Right ventricle myocardium superior (tissue), 1 donor: ENCODE measurements around the gene C9orf152. TPM values are rescaled to one million over a fixed set of nuclear protein-coding genes. Genes with fewer than 3 reads are reported as not detected.
A peak's percentile ranks its signal among the peaks of the same experiment; 100 is the strongest.
"Not testable (repeated sequence)": the region's sequence is repeated elsewhere in the genome, so short reads cannot be mapped to it uniquely, and the experiment has no call there.

Experiments
- ATAC-seq: fragments of 200-7000 bp; cut with Tn5 transposase; one replicate; pipeline ENCODE4 v1.9.1; 2020; ENCODE audit warnings: mild to moderate bottlenecking; ENCODE audit not compliant: poor library complexity
- DNase-seq: peaks from one replicate; pipeline ENCODE4 v3.0.0-alpha.2; 2020
- intact Hi-C: fragments of 100-400 bp; cut with DNase I; formaldehyde crosslinking; loops from one replicate; pipeline ENCODE4 v1.11.2; 2022
- long read RNA-seq: library from polyadenylated mRNA; unstranded; transcript quantifications from one replicate; pipeline ENCODE4 v2.0.0, GENCODE V29; 2021
- total RNA-seq: library from RNA; stranded (reverse); fragmentation: NEBNext Ultra II Directional; extraction: Animal tissue kit (Norgen Biotek cat#: 25700); gene quantifications from one replicate; pipeline ENCODE4 v1.2.1, GENCODE V29; 2021
- donor health status: DM: no; HTN: yes; CAD: no; lungs with severe emphysema.

C9orf152 gene, protein sequence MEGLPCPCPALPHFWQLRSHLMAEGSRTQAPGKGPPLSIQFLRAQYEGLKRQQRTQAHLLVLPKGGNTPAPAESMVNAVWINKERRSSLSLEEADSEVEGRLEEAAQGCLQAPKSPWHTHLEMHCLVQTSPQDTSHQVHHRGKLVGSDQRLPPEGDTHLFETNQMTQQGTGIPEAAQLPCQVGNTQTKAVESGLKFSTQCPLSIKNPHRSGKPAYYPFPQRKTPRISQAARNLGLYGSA
- not detected for total RNA-seq
- long read RNA-seq: 0 reads

DNA sequence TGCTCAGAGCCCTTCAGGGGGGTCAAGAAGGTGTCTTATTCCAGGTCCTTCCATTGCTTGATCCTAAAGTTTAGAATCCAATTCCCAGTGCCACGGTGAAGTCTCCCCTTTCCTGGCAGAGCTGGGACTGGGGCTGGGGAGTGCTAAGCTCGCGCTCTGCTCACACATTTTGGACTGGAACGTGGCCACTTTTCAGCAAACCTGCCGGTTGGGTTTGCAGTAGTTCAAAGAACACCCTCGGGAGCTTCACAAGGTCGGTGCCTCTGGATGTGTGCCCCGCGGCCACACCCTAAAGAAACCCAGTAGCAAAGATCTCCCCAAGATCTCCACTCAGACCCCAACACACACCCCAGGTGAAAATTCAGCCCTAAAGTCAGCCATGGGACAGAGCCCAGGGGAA, at the start of gene C9orf152:
C9orf152 (minus strand) TSS at position 129 of the 400 bp plus-strand sequence. CDS start 580 bp downstream, outside the sequence.
- DNase-seq (no peak), ATAC-seq (no peak)
- intact Hi-C loops: no loop called here

DNA sequence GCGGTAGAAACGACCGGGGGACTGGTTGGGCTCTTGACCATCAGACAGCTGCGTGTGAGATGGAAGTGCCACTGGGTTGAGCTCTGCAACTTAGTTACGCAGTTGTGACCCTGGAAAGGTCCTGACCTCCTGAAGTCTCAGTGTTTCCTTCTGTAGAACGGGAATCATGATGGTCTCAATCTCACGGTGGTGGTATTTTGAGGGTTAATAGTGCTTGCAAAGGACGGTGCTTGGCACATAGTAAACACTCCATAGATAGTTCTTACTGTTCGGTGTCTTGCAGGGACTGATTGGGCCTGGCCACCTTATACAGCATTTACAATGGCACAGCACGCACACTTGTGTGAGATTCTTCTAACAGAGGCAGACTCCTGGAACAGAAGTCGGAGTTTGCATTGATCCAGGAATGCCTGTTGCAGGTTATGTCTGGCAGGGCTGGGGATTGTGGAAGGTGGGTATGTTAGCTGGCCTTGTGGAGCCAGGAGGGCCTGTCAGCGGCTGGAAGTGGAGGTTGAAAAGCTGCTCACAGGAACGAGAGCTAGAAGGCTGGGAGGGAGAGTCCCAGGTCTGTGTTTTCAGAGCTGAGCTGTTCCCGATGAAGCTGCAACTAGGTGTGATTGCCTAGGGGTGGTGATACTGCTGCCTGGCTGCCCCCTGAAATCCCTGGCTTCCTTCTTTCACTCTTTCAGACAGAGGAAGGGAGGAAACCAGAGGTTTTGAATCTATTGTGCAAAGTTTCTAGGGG, 49.3 kb upstream of the C9orf152 start:
- intact Hi-C loops: no loop called here
- DNase-seq (peak; percentile 64), ATAC-seq (peak; percentile 56)

DNA sequence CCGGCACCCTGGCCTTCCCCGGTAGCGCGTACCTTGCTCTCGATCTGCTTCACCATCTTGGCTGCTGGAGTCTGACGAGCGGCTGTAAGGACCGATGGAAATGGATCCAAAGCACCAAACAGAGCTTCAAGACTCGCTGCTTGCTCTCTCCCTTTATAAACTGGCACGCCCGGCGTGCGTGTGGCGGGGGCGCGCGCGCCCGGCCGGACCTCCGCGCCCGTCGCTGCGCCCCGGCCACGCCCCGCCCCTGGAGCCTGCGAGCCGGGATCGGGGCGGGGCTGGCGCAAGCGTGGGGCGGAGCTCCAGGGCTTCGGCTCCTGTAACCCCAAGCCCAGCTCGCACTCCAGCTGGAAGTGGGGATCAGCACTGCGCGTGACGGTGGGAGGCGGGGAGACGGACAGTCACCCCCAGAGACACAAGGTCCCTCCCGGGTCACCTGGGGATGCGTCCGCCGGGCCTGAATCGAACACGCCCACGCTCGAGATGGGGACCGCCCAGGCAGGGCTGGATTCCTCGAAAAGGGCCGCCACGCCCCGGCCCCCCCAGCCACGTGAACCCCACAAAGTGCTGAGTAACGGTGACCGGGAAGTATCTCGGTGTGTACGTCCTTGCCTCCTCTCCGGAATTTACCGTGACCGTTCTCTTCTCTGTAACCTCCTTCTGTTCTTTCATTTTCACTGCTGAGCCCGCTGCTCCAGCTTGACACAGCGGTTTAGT, 48.6 kb upstream of the C9orf152 start, which contains the start of gene TXN:
TXN (minus strand) TSS at position 128 of the 717 bp plus-strand sequence; CDS start at position 56, 72 bp downstream.
- DNase-seq (peak; percentile 95), ATAC-seq (peak; percentile 94)
- intact Hi-C loops: no loop called here

DNA sequence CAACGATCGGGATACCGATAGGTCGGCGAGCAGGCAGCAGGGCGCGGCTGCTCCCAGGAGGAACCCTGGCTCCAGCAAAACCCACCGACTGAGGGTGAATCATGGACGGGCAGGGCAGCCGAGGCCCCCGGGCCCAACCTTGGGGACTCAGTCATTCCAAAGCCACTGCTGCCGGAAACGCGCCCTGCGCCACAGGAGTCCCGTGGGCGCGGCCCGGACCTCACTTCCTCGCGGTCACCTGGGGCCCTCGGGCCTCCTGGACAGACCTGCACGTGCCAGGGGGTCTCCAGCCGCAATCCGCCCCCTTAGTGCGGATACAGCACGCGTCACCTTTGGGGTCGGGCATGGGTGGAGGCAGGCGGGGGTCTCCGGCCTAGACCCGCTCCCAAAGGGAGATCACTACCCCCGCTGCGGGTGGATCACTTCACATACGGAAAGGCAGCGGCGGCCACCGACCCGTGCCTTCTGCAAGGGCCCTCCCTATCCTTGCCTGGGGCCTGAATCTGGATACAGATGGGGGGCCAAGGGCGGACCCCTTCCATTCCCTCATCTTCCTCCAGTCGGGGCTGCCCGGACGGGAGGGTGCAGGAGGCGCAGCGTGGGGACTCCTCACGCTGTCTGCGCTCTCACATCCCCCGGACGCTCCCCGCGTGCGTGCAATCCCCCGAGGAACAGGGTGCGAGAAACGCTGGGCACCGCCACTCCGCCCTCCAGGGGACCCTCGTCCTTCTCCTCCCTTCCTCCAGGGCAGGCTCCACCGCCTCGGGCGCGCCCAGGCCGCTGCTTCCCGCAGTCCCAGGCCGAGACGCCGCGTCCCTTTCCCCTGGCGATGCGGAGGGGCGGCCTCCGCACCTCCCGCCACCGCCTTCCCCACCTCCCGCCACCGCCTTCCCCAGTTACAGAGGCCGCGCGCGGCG, 47.8 kb upstream of the C9orf152 start:
- intact Hi-C loops: no loop called here
- ATAC-seq (peak; percentile 50), DNase-seq (peak; percentile 78)

DNA sequence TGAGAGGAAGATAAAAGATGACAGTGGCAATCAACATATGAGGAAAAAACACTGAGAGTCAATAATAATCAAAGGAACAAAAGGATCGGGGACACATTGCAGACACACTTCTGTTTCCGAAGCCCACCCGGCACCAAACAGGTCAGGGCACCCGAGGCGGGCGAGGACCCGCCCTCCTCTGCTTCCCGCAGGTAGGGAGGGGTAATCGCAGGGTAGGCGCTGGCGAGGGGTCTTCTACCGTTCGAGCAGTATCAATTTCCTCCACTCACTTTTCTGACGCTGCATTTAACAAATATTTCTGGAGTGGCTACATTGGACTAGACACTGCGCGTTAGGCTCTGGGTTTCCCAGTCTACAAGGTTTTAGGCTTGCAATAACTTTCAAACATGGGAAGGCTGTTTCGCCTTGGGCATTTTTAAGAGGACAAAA, 47.1 kb upstream of the C9orf152 start:
- no peak for DNase-seq
- ATAC-seq: no peak
- intact Hi-C loops: no loop called here

DNA sequence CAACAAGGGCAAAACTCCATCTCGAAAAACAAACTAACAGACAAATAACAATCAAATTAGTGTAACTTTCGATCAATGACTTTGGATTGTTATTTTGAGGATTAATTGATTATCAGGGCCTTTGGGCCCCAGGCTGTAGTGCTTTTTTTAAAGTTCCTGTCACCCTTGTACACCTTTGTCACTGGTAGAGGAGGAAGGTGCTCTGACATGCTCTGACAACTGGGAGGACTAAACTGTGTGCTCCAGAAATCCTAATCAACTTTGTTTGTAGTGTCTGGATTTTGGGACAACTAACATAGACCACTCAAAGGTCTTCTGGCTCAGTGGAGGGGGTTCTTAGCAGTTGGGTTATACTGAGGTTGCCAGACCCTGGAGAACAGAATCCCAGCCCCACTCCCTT, 46.5 kb upstream of the C9orf152 start:
- no peak for DNase-seq
- intact Hi-C loops: no loop called here
- no peak for ATAC-seq

DNA sequence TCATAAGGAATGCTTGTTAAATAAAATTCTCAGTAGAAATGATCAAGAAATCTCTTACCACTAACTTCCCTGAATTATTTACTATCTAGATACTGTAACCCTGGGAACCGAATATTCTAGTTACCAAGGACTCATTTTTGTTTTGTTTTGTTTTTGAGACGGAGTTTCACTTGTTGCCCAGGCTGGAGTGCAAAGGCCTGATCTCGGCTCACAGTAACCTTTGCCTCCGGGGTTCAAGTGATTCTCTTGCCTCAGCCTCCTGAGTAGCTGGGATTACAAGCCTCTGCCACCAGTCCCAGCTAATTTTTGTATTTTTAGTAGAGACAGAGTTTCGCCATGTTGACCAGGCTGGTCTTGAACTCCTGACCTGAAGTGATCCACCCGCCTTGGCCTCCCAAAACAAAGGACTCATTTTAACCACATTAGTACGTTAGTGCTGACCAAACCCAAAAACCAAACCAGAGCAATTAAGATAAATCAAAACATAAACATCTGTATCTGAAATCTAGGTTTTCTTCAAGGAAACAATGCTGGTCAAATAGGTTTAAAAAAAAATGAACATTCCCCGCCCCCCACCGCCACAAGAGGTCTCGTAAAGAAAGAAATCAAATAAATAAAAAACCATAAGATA, 44.7 kb upstream of the C9orf152 start:
- ATAC-seq (no peak), DNase-seq (no peak)
- intact Hi-C loops: no loop called here

DNA sequence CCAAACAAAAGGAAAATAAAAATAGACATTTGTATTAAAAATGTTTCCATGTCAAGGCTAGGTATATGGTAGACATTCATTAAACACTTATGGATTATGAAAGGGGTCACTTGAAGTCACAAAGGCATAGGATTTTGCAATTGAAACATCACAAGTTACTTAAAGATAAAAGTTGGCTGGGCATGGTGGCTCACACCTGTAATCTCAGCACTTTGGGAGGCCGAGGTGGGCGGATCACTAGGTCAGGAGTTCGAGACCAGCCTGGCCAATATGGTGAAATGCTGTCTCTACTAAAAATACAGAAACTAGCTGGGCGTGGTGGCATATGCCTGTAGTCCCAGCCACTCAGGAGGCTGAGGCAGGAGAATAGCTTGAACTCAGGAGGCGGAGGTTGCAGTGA, 43.8 kb upstream of the C9orf152 start:
- DNase-seq, ATAC-seq, intact Hi-C loops: not testable (repeated sequence)

DNA sequence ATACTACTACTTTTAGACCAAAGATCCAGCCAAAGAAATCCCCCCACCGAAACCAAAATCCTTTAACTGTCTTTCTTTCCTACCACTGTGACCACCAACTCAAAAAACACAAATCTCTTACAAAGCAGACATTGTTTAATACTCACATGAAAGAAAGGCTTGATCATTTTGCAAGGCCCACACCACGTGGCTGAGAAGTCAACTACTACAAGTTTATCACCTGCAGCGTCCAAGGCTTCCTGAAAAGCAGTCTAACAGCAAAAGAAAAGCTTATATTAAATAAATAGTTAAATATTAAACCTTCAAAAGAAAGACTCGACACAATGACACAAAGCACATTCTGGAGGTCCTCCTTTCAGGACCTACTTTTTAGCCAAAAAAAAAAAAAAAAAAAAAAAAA, 43.3 kb upstream of the C9orf152 start:
- DNase-seq (no peak), ATAC-seq (no peak)
- intact Hi-C loops: no loop called here

DNA sequence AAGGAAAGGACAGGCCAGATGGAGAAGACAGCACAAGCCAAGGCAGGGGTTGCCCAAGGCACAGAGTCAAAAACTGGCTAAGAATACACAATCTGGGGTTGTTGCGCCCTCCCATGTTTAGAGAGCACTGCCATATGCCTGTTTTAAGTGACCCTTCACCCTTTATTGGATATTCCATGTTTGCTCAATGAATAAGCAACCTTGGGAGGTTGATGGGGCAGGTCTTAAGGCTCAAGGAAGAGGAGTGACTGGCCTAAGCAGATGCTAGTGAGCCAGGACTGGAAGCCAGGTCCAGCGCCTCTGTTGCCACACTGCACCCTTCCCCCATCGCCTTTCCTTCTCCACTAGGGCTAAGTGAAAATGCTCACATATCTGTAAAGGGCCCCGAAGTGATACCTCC, 41.6 kb upstream of the C9orf152 start:
- no peak for ATAC-seq
- intact Hi-C loops: no loop called here
- DNase-seq: no peak

DNA sequence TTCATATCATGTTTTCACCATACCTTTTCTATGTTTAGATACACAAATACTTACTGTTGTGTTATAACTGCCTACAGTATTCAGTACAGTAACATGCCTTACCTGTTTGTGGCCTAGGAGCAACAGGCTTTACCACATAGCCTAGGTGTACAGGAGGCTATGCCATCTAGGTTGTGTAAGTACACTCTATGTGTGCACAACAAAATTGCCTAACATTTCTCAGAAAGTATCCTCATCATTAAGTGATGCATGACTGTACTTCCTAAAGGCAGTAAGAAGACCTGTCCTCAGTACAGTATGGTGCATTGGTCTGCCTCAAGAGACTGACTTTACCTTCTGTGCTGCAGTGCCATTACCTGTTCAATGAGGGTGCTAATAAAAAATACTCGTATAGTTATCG, 40.4 kb upstream of the C9orf152 start:
- ATAC-seq (no peak), DNase-seq (no peak)
- intact Hi-C loops: no loop called here

DNA sequence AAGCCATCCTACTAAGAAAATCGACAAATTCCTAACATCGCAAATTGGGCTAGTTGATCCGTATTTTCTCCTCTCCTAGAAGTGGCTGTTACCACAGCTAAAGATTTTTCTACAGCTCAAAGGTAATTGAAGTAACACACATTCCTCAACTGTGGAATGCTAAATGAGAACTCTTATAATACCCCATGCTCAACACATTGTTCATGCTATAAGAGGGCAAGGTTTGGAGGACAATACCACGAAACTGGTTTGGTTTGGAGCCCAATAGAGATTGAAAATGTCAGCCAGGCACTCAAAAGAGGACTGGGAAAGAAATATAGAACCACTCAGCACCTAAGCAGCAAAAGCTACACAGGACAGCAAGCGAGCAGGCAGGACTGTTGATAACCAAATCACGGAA, 38.3 kb upstream of the C9orf152 start:
- intact Hi-C loops: no loop called here
- peak; percentile 28 for ATAC-seq
- DNase-seq: no peak

DNA sequence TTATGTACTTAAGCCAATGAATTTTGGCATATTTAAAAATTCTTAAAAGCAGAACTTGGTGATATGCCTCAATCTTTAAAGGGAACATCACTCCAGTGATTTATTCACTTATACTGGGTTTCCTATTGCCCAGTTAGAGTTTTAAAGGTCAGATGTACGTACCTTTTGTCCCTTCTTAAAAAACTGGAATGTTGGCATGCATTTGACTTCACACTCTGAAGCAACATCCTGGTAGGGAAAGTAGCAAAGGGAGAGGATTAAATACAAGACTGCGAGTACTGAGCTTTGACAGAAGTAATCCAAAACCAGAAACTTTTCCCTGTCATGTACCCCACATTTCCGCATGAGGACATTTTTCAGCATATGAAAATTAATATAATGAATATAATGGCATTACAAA, 36.7 kb upstream of the C9orf152 start:
- ATAC-seq: no peak
- no peak for DNase-seq
- intact Hi-C loops: no loop called here

DNA sequence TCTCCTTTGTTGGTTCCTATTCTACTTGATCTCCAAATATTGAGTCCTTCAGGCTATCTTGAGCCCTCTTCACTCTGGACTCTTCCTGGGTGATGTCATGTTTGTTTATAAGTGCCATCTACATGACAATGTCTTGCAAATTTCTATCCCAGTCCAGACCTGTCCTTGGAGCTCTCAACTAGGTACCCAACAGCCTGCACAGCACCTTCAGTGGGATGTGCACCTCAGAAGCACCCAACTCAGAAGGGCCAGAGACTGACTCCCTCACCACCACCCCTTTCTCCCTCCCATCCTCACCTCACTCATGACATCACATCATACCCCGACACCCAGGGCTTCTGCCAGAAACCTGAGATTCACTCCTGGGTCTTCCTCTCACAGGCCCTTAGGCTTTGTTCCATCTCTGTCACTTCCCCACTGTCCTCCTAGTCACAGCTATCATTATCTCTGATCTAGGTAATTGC, 33.9 kb upstream of the C9orf152 start:
- intact Hi-C loops: no loop called here
- no peak for ATAC-seq
- no peak for DNase-seq

DNA sequence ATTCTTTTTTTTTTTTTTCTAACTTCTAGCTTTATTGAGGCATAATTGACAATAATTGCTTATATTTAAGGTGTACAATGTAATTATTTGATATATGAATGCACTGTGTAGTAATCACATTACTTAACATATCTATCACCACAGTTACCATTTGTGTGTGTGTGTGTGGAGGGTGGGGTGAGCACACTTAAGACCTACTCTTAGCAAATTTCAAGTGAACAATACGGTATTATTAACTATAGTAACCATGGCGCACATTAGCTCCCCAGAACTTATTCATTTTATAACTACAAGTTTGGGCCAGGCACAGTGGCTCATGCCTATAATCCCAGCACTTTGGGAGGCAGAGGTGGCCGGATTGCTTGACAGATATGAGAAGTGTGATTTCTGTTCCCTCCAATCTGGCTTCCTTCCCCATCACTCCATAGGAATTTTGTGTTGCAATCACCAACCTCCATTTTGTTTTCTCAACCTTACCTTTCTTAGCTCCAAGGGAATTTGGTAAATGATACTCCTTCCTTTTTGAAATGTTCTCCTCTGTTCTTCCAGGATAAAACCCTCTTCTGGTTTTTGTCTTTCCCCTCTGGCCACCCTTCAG, 33.4 kb upstream of the C9orf152 start:
- ATAC-seq (no peak), DNase-seq (no peak)
- intact Hi-C loops: no loop called here

DNA sequence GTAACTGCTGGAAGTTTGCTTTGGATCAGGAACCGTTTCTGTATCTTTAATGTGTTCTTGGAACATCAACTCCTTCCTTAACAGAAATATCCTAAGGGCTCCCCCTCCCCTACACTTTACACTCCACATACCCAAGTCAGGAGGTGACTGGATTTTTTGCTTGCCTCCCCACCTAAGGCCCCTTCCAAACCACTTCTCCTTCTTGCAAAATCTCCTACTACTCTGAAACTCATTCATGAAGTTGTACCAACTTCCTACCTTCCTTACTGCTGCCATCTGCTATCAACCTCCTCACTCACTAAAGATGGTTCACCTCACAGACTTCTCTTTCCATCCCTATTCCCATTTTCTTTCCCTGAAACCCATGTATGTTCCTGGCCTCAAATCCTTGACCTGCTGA, 32.2 kb upstream of the C9orf152 start:
- intact Hi-C loops: no loop called here
- DNase-seq (no peak), ATAC-seq (no peak)

DNA sequence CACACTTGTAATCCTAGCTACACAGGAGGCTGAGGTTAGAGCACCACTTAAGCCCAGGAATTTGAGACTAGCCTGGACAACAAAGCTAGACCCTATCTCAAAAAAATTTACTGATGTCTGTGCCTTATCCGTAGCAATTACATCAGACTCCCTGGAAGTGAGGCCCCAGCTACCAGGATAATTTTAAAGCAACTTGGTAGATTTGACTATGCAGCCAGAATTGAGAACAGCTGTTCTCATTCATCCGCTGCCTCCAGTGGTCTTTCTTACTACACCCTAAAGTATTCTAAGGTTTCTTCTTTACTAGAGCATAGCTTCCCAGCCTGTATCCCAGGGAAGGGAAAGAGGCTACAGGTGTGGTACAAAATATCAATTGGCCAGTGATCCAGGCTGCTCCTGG, 20.4 kb upstream of the C9orf152 start:
- no peak for ATAC-seq
- no peak for DNase-seq
- intact Hi-C loops: no loop called here

DNA sequence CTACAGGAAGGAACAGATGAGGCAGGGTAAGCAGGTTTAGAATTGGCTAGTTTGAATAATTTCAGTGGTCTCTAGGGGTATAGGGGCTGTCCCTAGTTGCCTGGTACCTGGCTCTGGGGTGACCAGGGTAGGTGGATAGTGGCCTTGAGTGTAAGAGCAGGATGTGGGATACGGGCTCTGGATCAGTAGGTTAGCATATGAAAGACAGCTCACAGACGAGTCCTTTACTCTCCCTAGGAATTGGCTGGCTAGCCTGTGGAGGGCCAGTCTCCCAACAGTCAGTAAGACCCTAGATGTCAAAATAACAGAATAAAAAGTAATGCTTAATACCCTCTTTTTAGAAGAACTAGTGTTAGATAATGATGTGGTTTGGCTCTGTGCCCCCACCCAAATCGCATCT, 16.6 kb upstream of the C9orf152 start:
- ATAC-seq (no peak), DNase-seq (no peak)
- intact Hi-C loops: no loop called here
